Raji (cell line): ENCODE measurements around the gene PRG3.

ENCODE experiments used
- POLR2A ChIP-seq: IDR thresholded peaks from 2 replicates; pipeline ENCODE4 v1.6.1; 2011; ENCODE audit warnings: low read depth, low read length, control low read depth; ENCODE audit not compliant: insufficient read depth

PRG3 gene

GRCh38 chr11:57399221-57399620, 18.3 kb upstream of the PRG3 start:
- no peak for TF ChIP-seq POLR2A

- no peak for TF ChIP-seq POLR2A
Observed at GRCh38 chr11:57397394-57397990, 16.5 kb upstream of the PRG3 start.

- TF ChIP-seq POLR2A, result no peak
Observed at GRCh38 chr11:57396744-57397143, 15.8 kb upstream of the PRG3 start.

- no peak for TF ChIP-seq POLR2A
Observed at GRCh38 chr11:57395905-57396623, 15.1 kb upstream of the PRG3 start.

- no peak for TF ChIP-seq POLR2A
Observed at GRCh38 chr11:57394203-57394965, 13.4 kb upstream of the PRG3 start.

- TF ChIP-seq POLR2A, result no peak
Observed at GRCh38 chr11:57392763-57393105, 11.8 kb upstream of the PRG3 start.

GRCh38 chr11:57392066-57392762, 11.3 kb upstream of the PRG3 start:
- no peak for TF ChIP-seq POLR2A

- no peak for TF ChIP-seq POLR2A
Observed at GRCh38 chr11:57391539-57391938, 10.6 kb upstream of the PRG3 start.

GRCh38 chr11:57391111-57391510, 10.2 kb upstream of the PRG3 start:
- TF ChIP-seq POLR2A, result no peak

GRCh38 chr11:57390535-57390934, 9.6 kb upstream of the PRG3 start, which contains the start of gene PRG2:
PRG2 (minus strand) TSS chr11:57390650; CDS start chr11:57389944, 706 bp downstream.
- TF ChIP-seq POLR2A, result no peak

GRCh38 chr11:57387289-57388030, 6.5 kb upstream of the PRG3 start:
- no peak for TF ChIP-seq POLR2A

- TF ChIP-seq POLR2A, result no peak
Observed at GRCh38 chr11:57386178-57386940, 5.4 kb upstream of the PRG3 start.

GRCh38 chr11:57379732-57380131, 1.2 kb downstream of the PRG3 start:
- no peak for TF ChIP-seq POLR2A

GRCh38 chr11:57378186-57378585, 2.8 kb downstream of the PRG3 start:
- no peak for TF ChIP-seq POLR2A
